Loucy (cell line): ENCODE data around the gene MIGA1.

Source experiments
- H2AFZ ChIP-seq: fragments of 200-600 bp; sonication (generic); 2 replicates; pipeline ENCODE4 v1.6.0; 2016; ENCODE audit warnings: antibody characterized with exemption, mild to moderate bottlenecking, low read length, moderate library complexity
- H3F3A ChIP-seq: fragments of 200-600 bp; 2 replicates; pipeline ENCODE4 v1.6.0; 2016; ENCODE audit warnings: antibody characterized with exemption, low read depth, mild to moderate bottlenecking
- H3K27me3 ChIP-seq: fragments of 200-600 bp; sonication (generic); 2 replicates; pipeline ENCODE4 v1.6.1; 2014; ENCODE audit warnings: low read length, mild to moderate bottlenecking; ENCODE audit not compliant: insufficient read depth, poor library complexity, severe bottlenecking
- H3K36me3 ChIP-seq: fragments of 200-600 bp; sonication (generic); 2 replicates; pipeline ENCODE4 v1.6.1; 2016; ENCODE audit warnings: low read length; ENCODE audit not compliant: insufficient read depth
- H3K4me1 ChIP-seq: fragments of 200-600 bp; sonication (generic); 2 replicates; pipeline ENCODE4 v1.5.1; 2014; ENCODE audit warnings: low read length, mild to moderate bottlenecking; ENCODE audit not compliant: insufficient read depth, poor library complexity, severe bottlenecking
- H3K4me2 ChIP-seq: fragments of 200-600 bp; sonication (generic); 2 replicates; pipeline ENCODE4 v1.6.0; 2014; ENCODE audit warnings: antibody characterized with exemption, low read length, low read depth, mild to moderate bottlenecking; ENCODE audit not compliant: poor library complexity, severe bottlenecking
- H3K4me3 ChIP-seq: fragments of 200-600 bp; sonication (generic); 2 replicates; pipeline ENCODE4 v1.5.1; 2014; ENCODE audit warnings: low read length, mild to moderate bottlenecking, mixed read lengths; ENCODE audit not compliant: poor library complexity, severe bottlenecking
- H3K79me2 ChIP-seq: fragments of 200-600 bp; sonication (generic); 2 replicates; pipeline ENCODE4 v1.6.1; 2014; ENCODE audit warnings: low read length; ENCODE audit not compliant: insufficient read depth
- H3K9ac ChIP-seq: fragments of 200-600 bp; sonication (generic); 2 replicates; pipeline ENCODE4 v1.6.0; 2014; ENCODE audit warnings: mild to moderate bottlenecking, low read depth, low read length, moderate library complexity; ENCODE audit not compliant: poor library complexity, severe bottlenecking
- H3K9me2 ChIP-seq: fragments of 200-600 bp; sonication (generic); replicated peaks from 2 replicates; pipeline ENCODE4 v1.6.1; 2016; ENCODE audit warnings: low read depth, low read length, mixed read lengths
- H3K9me3 ChIP-seq: fragments of 200-600 bp; sonication (generic); 2 replicates; pipeline ENCODE4 v1.6.1; 2014; ENCODE audit warnings: mild to moderate bottlenecking, antibody characterized with exemption, low read length, low read depth; ENCODE audit not compliant: insufficient read depth
- H4K20me1 ChIP-seq: fragments of 200-600 bp; sonication (generic); 2 replicates; pipeline ENCODE4 v1.6.0; 2014; ENCODE audit warnings: antibody characterized with exemption, low read length, mild to moderate bottlenecking; ENCODE audit not compliant: insufficient read depth, poor library complexity, severe bottlenecking
- EZH2phosphoT487 ChIP-seq: fragments of 200-600 bp; IDR thresholded peaks from 2 replicates; pipeline ENCODE4 v1.6.1; 2018; ENCODE audit warnings: antibody characterized with exemption, mild to moderate bottlenecking, moderate library complexity, borderline replicate concordance
- TF ChIP-seq, protein P1 (sequence below): fragments of 200-600 bp; sonication (generic); conservative IDR thresholded peaks from 2 replicates; pipeline ENCODE4 v1.5.1; 2014; ENCODE audit warnings: mild to moderate bottlenecking, antibody characterized with exemption, low read length

MIGA1 gene

DNA sequence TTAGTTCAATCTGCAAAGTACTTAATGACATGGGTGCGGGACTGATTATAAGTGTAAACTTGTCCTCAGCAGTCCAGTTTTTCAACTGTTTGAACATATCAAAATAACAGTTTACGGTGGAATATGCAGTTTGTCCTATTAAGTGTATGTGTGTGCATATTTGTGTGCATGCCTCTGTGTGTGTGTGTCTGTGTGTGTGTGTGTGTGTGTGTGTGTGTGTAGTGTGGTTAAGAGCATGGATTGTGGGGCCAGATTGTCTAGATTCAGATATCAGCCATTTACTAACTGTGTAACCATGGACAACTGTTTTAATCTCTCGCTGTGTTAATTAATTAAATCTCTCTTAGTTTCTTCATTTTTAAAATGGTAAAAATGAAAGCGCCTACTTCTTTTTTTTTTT, 148.0 kb downstream of the MIGA1 start:
- no peaks in the 10 kb centered on the region for H3K27me3 ChIP-seq
- H3K9me2 ChIP-seq, result no peaks in the 10 kb centered on the region
- H3K4me2 ChIP-seq, result peak overlapping the region; percentile 56

More for the DNA sequence above, 148.0 kb downstream of the MIGA1 start:
- H3K4me1 ChIP-seq, result peaks cover 4% of the 10 kb centered on the region
- no peaks in the 10 kb centered on the region for H3K79me2 ChIP-seq
- peak overlapping the region; percentile 66 for H3K4me3 ChIP-seq
- TF ChIP-seq, protein P1, sequence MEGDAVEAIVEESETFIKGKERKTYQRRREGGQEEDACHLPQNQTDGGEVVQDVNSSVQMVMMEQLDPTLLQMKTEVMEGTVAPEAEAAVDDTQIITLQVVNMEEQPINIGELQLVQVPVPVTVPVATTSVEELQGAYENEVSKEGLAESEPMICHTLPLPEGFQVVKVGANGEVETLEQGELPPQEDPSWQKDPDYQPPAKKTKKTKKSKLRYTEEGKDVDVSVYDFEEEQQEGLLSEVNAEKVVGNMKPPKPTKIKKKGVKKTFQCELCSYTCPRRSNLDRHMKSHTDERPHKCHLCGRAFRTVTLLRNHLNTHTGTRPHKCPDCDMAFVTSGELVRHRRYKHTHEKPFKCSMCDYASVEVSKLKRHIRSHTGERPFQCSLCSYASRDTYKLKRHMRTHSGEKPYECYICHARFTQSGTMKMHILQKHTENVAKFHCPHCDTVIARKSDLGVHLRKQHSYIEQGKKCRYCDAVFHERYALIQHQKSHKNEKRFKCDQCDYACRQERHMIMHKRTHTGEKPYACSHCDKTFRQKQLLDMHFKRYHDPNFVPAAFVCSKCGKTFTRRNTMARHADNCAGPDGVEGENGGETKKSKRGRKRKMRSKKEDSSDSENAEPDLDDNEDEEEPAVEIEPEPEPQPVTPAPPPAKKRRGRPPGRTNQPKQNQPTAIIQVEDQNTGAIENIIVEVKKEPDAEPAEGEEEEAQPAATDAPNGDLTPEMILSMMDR, result no peak
- TF ChIP-seq EZH2phosphoT487, result no peak
- H2AFZ ChIP-seq, result peak overlapping the region; percentile 64; the same call in 1 of the 2 replicates
- no peaks in the 10 kb centered on the region for H3K36me3 ChIP-seq
- no peaks in the 10 kb centered on the region for H3F3A ChIP-seq
- H3K9me3 ChIP-seq, result no peaks in the 10 kb centered on the region
- H3K9ac ChIP-seq, result peak overlapping the region; percentile 40
- H4K20me1 ChIP-seq, result no peaks in the 10 kb centered on the region
